HG03066 (cell line): ENCODE results near the gene TPO.

ENCODE experiments used
- ATAC-seq: cut with Tn5 transposase; IDR thresholded peaks from one replicate; pipeline ENCODE4 v1.9.1; 2021; ENCODE audit warnings: low read depth; ENCODE audit not compliant: unreplicated experiment

TPO gene

DNA sequence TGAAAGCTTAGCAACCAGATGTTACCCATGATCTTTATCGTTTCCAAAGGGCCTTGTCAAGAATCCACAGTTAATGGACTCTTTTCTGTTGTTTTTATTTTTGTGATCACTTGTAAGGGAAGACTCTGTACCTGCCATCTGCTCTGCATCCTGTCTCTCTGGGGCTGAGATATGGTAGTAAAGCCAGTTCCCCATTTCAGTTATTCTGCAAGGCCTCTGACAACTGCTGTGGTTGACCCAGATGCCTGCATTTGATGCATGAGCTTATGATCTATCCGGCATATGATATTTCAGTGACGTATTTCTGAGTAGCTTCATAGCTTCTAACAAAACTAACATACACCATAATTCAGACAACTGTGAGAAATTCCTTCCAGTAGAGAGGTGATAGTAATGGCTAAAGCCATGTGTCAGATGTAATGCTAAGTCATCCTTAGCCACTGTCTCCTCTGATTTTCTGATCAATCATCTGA, 105.1 kb downstream of the TPO start:
- no peak for ATAC-seq

DNA sequence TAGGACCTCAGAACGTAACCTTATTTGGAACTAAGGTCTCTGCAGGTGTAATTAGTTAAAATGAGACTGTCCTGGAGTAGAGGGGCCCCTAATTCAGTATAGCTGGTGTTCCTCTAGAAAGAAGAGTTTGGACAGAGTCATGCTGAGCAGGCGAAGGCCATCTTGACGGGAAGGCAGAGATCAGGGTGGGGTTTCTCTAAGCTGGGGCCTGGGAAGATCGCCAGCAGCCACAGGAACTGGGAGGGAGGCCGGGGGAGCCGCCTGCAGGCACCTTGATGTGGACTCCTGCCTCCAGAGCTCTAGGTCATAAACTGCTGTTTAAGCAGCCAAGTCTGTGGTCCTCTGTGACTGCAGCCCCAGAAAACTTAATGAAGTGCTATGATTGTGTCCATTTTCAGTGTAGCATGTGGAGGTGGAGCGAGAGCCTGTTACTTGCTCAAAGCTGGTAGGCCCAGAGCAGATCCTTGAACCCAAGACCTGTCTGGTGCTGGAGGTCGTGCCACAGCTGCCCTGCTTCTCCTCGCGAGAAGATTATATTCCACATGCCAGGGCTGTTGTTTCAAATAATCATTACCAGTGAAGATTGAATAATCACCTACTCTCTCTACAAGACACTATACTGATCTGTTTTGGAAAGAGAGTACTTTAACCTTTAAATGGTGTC, 105.7 kb downstream of the TPO start:
- no peak for ATAC-seq

- ATAC-seq: no peak
Observed at GRCh38 chr2:1521191-1521877, 108.1 kb downstream of the TPO start.

DNA sequence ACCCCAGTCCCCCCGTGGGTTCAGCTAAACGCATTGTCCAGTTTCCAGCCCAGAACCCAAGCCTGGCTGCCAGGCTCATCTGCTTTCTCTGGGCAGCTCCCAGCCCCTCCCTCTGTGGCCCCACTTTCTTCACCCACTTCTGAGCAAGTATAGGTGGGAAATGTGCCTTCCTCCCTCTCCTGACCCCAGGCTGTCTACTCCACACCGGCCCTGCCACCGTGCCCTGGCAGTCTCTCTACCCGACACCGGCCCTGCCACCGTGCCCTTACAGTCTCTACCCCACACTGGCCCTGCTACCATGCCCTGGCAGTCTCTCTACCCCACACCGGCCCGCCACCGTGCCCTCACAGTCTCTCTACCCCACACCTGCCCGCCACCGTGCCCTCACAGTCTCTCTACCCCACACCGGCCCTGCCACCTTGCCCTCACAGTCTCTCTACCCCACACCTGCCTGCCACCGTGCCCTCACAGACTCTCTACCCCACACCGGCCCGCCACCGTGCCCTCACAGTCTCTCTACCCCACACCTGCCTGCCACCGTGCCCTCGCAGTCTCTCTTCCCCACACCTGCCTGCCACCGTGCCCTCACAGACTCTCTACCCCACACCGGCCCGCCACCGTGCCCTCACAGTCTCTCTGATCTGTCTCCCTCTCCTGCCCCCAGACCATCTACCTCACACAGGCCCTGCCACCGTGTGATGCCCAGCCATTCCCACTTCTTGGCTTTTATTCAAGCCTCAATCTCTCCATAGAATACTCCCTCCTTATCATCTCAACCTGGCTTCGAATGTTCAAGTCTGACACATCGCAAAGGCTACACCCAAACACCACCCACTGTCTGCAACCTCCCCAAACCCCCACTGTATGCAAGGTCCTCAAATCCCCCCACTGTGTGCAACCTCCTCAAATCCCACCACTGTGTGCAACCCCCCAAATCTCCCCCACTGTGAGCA, 108.9 kb downstream of the TPO start:
- no peak for ATAC-seq

DNA sequence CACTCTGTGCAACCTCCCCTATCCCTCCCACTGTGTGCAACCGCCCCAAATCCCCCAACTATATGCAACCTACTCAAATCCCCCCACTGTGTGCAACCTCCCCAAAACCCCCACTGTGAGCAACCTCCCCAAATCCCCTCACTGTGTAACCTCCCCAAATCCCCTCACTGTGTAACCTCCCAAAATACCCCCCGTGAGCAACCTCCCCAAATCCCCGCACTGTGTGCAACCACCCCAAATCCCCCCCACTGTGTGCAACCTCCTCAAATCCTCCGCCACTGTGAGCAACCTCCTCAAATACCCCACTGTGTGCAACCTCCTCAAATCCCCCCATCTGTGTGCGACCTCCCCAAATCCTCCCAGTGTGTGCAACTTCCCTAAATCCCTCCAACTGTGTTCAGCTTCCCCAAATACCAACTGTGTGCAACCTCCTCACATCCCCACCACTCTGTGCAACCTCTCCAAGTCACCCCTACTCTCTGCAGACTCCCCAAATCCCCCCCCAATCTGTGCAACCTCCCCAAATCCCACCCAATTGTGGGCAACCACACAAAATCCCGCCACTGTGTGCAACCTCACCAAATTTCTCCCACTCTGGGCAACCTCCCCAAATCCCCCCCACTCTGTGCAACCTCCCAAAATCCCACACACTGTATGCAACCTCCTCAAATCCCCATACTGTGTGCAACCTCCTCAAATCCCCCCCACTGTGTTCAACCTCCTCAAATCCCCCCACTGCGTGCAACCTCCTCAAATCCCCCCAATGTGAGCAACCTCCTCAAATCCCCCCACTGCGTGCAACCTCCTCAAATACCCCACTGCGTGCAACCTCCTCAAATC, 114.1 kb downstream of the TPO start:
- no peak for ATAC-seq

DNA sequence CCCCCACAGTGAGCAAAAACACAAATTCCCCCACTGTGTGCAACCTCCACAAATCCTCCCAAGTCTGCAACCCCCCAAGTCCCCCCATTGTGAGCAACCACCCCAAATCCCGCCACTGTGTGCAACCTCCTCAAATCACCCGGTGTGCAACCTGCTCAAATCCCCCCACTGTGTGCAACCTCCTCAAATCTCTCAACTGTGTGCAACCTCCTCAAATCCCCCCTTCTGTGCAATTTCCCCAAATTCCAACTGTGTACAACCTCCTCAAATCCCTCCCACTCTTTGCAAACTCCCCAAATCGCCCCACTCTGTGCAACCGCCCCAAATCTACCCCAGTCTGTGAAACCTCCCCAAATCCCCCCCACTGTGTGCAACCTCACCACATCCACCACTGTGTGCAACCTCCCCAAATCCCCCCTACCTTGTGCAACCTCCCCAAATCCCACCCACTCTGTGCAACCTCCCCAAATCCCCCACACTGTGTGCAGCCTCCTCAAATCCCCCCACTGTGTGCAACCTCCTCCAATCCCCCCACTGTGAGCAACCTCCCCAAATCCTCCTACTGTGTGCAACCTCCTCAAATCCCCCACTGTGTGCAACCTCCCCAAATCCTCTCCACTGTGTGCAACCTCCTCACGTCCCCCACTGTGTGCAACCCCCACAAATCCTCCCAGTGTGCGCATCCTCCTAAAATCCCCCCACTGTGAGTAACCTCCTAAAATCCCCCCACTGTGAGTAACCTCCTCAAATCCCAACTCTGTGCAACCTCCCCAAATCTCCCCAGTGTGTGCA, 115.2 kb downstream of the TPO start:
- ATAC-seq: no peak

- no peak for ATAC-seq
Observed at GRCh38 chr2:1538663-1539062, 125.4 kb downstream of the TPO start.

GRCh38 chr2:1539441-1539840, 126.2 kb downstream of the TPO start:
- no peak for ATAC-seq

DNA sequence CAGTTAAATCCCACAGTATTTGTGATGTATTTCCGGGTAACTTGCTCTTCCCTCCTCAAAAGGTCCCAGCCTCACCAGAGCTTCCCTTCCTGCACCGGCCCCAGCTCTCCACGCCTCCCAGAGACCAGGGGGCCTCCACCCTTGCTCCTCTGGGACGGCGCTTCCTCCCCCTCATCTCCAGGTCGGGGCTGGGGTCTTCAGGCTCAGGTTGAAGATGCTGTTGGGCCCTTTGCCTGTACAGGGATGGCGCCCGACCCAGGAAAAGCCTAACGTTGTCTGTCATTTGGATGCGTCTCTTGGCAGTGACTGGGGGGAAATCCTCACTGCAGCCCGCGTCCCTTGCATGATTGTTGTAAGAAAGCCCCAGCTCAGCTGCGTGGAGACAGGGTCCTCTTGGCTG, 126.7 kb downstream of the TPO start:
- no peak for ATAC-seq

GRCh38 chr2:1540481-1540880, 127.2 kb downstream of the TPO start:
- ATAC-seq: no peak

- ATAC-seq: no peak
Observed at GRCh38 chr2:1541040-1541439, 127.8 kb downstream of the TPO start.

DNA sequence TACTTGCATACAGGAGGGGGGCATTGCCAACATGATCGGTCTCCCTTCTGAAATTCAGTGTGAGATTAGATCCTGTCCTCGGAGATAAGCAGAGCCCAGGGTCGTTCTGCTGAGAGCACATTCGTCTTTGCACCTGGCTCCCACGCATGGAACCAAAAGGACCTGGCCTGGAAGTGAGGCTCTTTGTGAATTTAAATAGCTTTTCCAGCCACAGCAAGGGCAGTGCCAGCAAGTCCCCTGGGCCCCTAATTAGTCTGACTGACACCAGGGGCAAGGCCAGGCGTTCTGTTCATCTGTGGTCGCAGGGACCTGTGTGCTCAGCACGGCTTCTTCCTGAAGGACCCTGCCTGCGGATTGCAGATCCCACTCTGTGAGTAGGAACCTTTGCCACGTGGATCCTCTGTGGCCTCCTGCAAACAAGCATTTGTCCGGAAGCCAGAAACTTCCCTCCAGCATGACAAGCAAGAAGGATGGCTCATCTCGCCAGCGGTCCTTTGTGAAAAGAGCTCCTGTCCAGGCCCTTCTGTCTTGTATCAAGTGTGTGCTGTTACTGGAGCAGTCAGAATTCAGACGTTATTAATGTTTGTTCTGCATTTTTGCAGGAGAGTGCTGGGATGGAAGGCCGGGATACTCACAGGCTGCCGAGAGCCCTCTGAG, 128.7 kb downstream of the TPO start:
- no peak for ATAC-seq

- no peak for ATAC-seq
Observed at GRCh38 chr2:1542971-1543370, 129.7 kb downstream of the TPO start.

- no peak for ATAC-seq
Observed at GRCh38 chr2:1543776-1544477, 130.7 kb downstream of the TPO start.

GRCh38 chr2:1544478-1545069, 131.3 kb downstream of the TPO start:
- no peak for ATAC-seq

DNA sequence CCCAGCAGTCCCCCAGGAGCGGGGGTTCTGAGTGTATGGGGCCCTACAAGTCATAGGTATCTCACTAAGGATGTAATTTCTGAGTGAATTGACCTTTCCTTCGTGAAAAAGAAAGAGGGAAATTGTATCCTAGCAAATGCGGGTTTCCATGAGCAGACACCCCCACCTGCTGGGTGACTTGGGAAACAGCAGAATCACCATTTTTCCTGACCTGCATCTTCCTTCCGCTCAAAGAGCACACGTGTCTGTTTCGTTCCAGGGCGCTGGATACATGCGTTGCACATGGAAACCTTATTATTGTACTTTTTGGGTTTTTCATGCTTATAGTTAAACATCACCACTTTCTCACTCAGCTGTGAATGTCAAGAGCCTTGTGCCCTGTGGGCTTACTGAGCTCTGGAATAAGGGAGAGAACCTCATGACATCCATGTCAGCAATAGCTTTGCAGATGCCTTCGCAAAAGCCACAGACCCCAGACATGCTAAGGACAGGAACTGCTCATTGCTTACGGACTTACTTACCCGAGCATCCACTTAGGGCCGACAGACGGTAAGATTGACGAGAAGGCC, 132.8 kb downstream of the TPO start:
- no peak for ATAC-seq

DNA sequence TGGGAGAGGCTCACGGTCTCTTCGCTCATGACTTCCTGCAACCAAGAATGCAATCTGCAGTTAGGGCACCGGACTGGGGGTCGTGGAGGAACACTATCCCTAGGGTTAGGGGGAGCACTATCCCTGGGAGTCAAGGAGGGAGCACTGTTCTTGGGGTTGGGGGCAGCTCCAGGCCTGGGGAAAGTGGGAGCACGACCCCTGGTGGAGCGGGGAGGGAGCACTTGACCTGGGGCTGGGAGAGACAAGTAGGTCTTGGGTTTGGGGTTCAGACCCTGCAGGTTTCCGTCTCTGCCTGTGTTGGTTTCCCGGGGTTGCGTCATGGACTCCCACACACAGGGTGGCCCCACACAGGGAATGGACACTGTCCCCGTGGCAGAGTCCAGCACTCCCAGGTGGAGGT, 133.6 kb downstream of the TPO start:
- ATAC-seq: no peak
